HepG2 (cell line): ENCODE measurements around the gene P2RY6. TPM values are rescaled to one million over a fixed set of nuclear protein-coding genes. Genes with fewer than 3 reads are reported as not detected.

ENCODE experiments used
- ATAC-seq: fragments of 200-7000 bp; cut with Tn5 transposase; 3 replicates; pipeline ENCODE4 v1.9.1; 2020; ENCODE audit warnings: mild to moderate bottlenecking, moderate library complexity
- BruUV-seq: library from RNA; stranded (reverse); fragments of 400-500 nt; replicated peaks from 2 replicates; lab custom pipeline; 2021; lab: Mats Ljungman, UMichigan
- CTCF ChIA-PET: fragments of 300-600 bp; formaldehyde crosslinking; extraction: SDS; loops from one replicate; lab custom pipeline; 2021; ENCODE audit warnings: low total read pairs, inconsistent platforms, low intra/inter-chr PET ratio; lab: Yijun Ruan, JAX
- POLR2A ChIA-PET: fragments of 350-600 bp; sonication (Branson Sonifier 250); formaldehyde crosslinking; loops from one replicate; lab custom pipeline; 2020; ENCODE audit warnings: antibody characterized with exemption, inconsistent platforms; lab: Yijun Ruan, JAX
- DNase-seq: peaks from one replicate; pipeline ENCODE4 v3.0.0-alpha.2; 2015; ENCODE audit warnings: low spot score
- FAIRE-seq: peaks from 3 replicates; lab custom pipeline; 2011; peaks lifted over from hg19 to GRCh38; lab: Jason Lieb, UNC
- H2AFZ ChIP-seq: one replicate; pipeline ENCODE4 v1.6.1; 2011; ENCODE audit warnings: low read length, inconsistent platforms
- H3K27ac ChIP-seq: fragments of 300-600 bp; 3 replicates; pipeline ENCODE4 v1.8.0; 2011; ENCODE audit warnings: mixed run types, mild to moderate bottlenecking, mixed read lengths, low read length, inconsistent platforms; ENCODE audit not compliant: insufficient read depth; ENCODE audit errors: extremely low read length
- H3K27me3 ChIP-seq, 2 experiments: fragments of 200-600 bp in 1 of 2; 2 replicates in 1 of 2; 3 replicates in 1 of 2; pipeline versions ENCODE4 v1.6.0 to v1.8.0; 2011; ENCODE audit warnings: low read length in 2 of 2, mild to moderate bottlenecking in 2 of 2, moderate library complexity in 2 of 2, inconsistent platforms in 1 of 2; ENCODE audit not compliant: insufficient read depth in 2 of 2, control insufficient read depth in 1 of 2
- H3K36me3 ChIP-seq, 2 experiments: fragments of 200-600 bp in 1 of 2; replicated peaks in 1 of 2; 2 replicates in 1 of 2; 3 replicates in 1 of 2; pipeline versions ENCODE4 v1.5.1 to v1.8.0; 2011; ENCODE audit warnings: low read length in 2 of 2, inconsistent platforms in 1 of 2; ENCODE audit not compliant: insufficient read depth in 2 of 2, control insufficient read depth in 1 of 2
- H3K4me1 ChIP-seq: 2 replicates; pipeline ENCODE4 v1.5.1; 2012; ENCODE audit warnings: low read length, inconsistent platforms; ENCODE audit not compliant: insufficient read depth
- H3K4me2 ChIP-seq: 2 replicates; pipeline ENCODE4 v1.6.0; 2011; ENCODE audit warnings: low read depth, low read length, inconsistent platforms
- H3K4me3 ChIP-seq, 3 experiments: fragments of 200-600 bp in 1 of 3; sonication (generic), shearing (Covaris generic) in 1 of 3; replicated peaks in 1 of 3; 2 replicates each; pipeline ENCODE4 v1.5.1; 2011 to 2016; ENCODE audit warnings: low read length in 3 of 3, inconsistent platforms in 2 of 3, low read depth in 2 of 3, mild to moderate bottlenecking in 2 of 3, control low read depth in 1 of 3, mixed read lengths in 1 of 3; ENCODE audit not compliant: insufficient read depth in 1 of 3
- H3K79me2 ChIP-seq: one replicate; pipeline ENCODE4 v1.6.1; 2011; ENCODE audit warnings: low read length, inconsistent platforms; ENCODE audit not compliant: insufficient read depth
- H3K9ac ChIP-seq: 2 replicates; pipeline ENCODE4 v1.6.0; 2011; ENCODE audit warnings: mild to moderate bottlenecking, low read depth, low read length, inconsistent platforms; ENCODE audit not compliant: insufficient read depth
- H3K9me3 ChIP-seq: 2 replicates; pipeline ENCODE4 v1.5.1; 2012; ENCODE audit warnings: mild to moderate bottlenecking, low read length
- H4K20me1 ChIP-seq: 2 replicates; pipeline ENCODE4 v1.6.0; 2011; ENCODE audit warnings: inconsistent platforms, mild to moderate bottlenecking, low read length, moderate library complexity; ENCODE audit not compliant: insufficient read depth
- DNMT1 ChIP-seq: sonication (generic); formaldehyde crosslinking; IDR thresholded peaks from 2 replicates; pipeline ENCODE4 v1.5.1; 2020; ENCODE audit warnings: mild to moderate bottlenecking, missing genetic modification reagents
- RBFOX2 ChIP-seq: fragments of 200-400 bp; formaldehyde crosslinking; IDR thresholded peaks from 2 replicates; pipeline ENCODE4 v1.6.1; 2017; ENCODE audit warnings: low read depth, mild to moderate bottlenecking, low read length
- STAT5B ChIP-seq: sonication (generic); formaldehyde crosslinking; IDR thresholded peaks from 2 replicates; pipeline ENCODE4 v1.4.0; 2020; ENCODE audit warnings: missing genetic modification reagents
- ZC3H13 ChIP-seq: sonication (generic); formaldehyde crosslinking; IDR thresholded peaks from 2 replicates; pipeline ENCODE4 v1.8.1; 2023; ENCODE audit warnings: mild to moderate bottlenecking, missing genetic modification reagents, moderate library complexity
- ZNF34 ChIP-seq: sonication (generic); formaldehyde crosslinking; IDR thresholded peaks from 2 replicates; pipeline ENCODE4 v1.4.0; 2020; ENCODE audit warnings: mild to moderate bottlenecking, missing genetic modification reagents, borderline replicate concordance
- ZNF562 ChIP-seq: sonication (generic); formaldehyde crosslinking; IDR thresholded peaks from 2 replicates; pipeline ENCODE4 v1.8.0; 2022; ENCODE audit warnings: missing genetic modification reagents, borderline replicate concordance
- ZNF616 ChIP-seq: sonication (generic); formaldehyde crosslinking; IDR thresholded peaks from 2 replicates; pipeline ENCODE4 v1.5.0; 2020; ENCODE audit warnings: low read depth, mild to moderate bottlenecking, missing genetic modification reagents
- ZNF687 ChIP-seq: sonication (generic); formaldehyde crosslinking; IDR thresholded peaks from 2 replicates; pipeline ENCODE4 v1.5.1; 2020; ENCODE audit warnings: mild to moderate bottlenecking, missing genetic modification reagents, moderate library complexity
- ZNF768 ChIP-seq: sonication (generic); formaldehyde crosslinking; IDR thresholded peaks from 2 replicates; pipeline ENCODE4 v1.4.0; 2020; ENCODE audit warnings: missing genetic modification reagents
- WGBS: methylation state at CpG from one replicate; pipeline ENCODE4 v1.1.6; 2017; ENCODE audit warnings: low lambda C conversion rate; 5-methylcytosine and 5-hydroxymethylcytosine counted together
- in situ Hi-C: cut with HindIII; loops from 2 replicates; pipeline ENCODE4 v1.10.0; 2017; ENCODE audit warnings: low pct_unique_long_range_greater_than_20kb; ENCODE audit not compliant: extremely low pct_ligation_motif_present
- intact Hi-C: fragments of 100-400 bp; cut with micrococcal nuclease; formaldehyde crosslinking; loops from one replicate; pipeline ENCODE4 v1.10.0; 2022; ENCODE audit not compliant: unreplicated experiment
- polyA plus RNA-seq, 8 experiments: library from polyadenylated mRNA; depleted of rRNA in 3 of 8; stranded (reverse) in 7 of 8; unstranded in 1 of 8; fragments of >200 nt; fragmentation: Illumina TruSeq in 4 of 8; extraction: Trizol in 4 of 8; gene quantifications; 2 replicates each; pipeline versions ENCODE4 v1.2.1 to v1.2.3, GENCODE V29; 2011 to 2016; ENCODE audit warnings: low read depth in 4 of 8, missing spikeins in 1 of 8, mixed read lengths in 1 of 8; ENCODE audit not compliant: insufficient read depth in 1 of 8
- total RNA-seq, 5 experiments: library from RNA; depleted of rRNA; stranded (reverse); fragments of >200 nt; fragmentation: Illumina TruSeq; extraction: Trizol; gene quantifications; 2 replicates each; pipeline ENCODE4 v1.2.3, GENCODE V29; 2016; ENCODE audit warnings: low read depth in 1 of 5
- TF ChIP-seq, protein P1 (sequence below): sonication (generic); formaldehyde crosslinking; IDR thresholded peaks from 2 replicates; pipeline ENCODE4 v1.4.0; 2020; ENCODE audit warnings: mild to moderate bottlenecking, missing genetic modification reagents
- TF ChIP-seq, protein P2 (sequence below): sonication (generic); formaldehyde crosslinking; IDR thresholded peaks from 2 replicates; pipeline ENCODE4 v1.5.0; 2020; ENCODE audit warnings: missing genetic modification reagents

The P2RY6 gene
- total and polyA plus RNA-seq, 2 of the 13 experiments (the other 11 are each of a cell fraction or from before 2014, with no cell fraction given): 0.09 to 0.29 TPM

- in situ Hi-C loops (no loop called here), intact Hi-C loops (no loop called here)
- no peaks in the 10 kb centered on the region for H3K9me3 ChIP-seq
- H3K4me3 ChIP-seq: peak overlapping the region in 2 of 3 experiments; percentile 27 to 58; a peak in 2 of 6 replicates
- FAIRE-seq: no peak
- peak overlapping the region; percentile 84 for H3K4me2 ChIP-seq
- H2AFZ ChIP-seq: no peak overlapping the region
- ChIA-PET CTCF (no interaction called here), POLR2A (interaction anchor here (6.2 kb wide), 1 partner anchor 13 kb away, joined by 35 read pairs; no protein-coding TSS in a partner anchor)
- ATAC-seq: no peak
- DNase-seq: no peak
- H3K27me3 ChIP-seq: no peaks in the 10 kb centered on the region; a peak in 1 of 5 replicates
- H3K4me1 ChIP-seq: peaks cover 79% of the 10 kb centered on the region
- peaks cover 61% of the 10 kb centered on the region for H3K79me2 ChIP-seq
- 94% methylated on average over 13 of the region's 18 CpGs for WGBS
- peak overlapping the region; percentile 60 for H3K9ac ChIP-seq
- peaks cover 26% of the 10 kb centered on the region for H4K20me1 ChIP-seq
- peaks cover 1 to 3% of the 10 kb centered on the region in 2 experiments; a peak in 2 of 5 replicates for H3K36me3 ChIP-seq
- no TSS peak for BruUV-seq
- no peak overlapping the region for H3K27ac ChIP-seq
- TF ChIP-seq ZNF768 (CRISPR knock-in tag) (no peak), RBFOX2 (peak; percentile 58; the same call in 1 of the 2 replicates), ZNF34 (CRISPR knock-in tag) (no peak), DNMT1 (CRISPR knock-in tag) (no peak), ZNF687 (CRISPR knock-in tag) (0 out of 2 replicates have a peak, but pooled peaks have one; percentile 37), ZNF562 (no peak), ZNF616 (CRISPR knock-in tag) (no peak), ZC3H13 (CRISPR knock-in tag) (peak; percentile 89), STAT5B (no peak)
- TF ChIP-seq, protein P1, sequence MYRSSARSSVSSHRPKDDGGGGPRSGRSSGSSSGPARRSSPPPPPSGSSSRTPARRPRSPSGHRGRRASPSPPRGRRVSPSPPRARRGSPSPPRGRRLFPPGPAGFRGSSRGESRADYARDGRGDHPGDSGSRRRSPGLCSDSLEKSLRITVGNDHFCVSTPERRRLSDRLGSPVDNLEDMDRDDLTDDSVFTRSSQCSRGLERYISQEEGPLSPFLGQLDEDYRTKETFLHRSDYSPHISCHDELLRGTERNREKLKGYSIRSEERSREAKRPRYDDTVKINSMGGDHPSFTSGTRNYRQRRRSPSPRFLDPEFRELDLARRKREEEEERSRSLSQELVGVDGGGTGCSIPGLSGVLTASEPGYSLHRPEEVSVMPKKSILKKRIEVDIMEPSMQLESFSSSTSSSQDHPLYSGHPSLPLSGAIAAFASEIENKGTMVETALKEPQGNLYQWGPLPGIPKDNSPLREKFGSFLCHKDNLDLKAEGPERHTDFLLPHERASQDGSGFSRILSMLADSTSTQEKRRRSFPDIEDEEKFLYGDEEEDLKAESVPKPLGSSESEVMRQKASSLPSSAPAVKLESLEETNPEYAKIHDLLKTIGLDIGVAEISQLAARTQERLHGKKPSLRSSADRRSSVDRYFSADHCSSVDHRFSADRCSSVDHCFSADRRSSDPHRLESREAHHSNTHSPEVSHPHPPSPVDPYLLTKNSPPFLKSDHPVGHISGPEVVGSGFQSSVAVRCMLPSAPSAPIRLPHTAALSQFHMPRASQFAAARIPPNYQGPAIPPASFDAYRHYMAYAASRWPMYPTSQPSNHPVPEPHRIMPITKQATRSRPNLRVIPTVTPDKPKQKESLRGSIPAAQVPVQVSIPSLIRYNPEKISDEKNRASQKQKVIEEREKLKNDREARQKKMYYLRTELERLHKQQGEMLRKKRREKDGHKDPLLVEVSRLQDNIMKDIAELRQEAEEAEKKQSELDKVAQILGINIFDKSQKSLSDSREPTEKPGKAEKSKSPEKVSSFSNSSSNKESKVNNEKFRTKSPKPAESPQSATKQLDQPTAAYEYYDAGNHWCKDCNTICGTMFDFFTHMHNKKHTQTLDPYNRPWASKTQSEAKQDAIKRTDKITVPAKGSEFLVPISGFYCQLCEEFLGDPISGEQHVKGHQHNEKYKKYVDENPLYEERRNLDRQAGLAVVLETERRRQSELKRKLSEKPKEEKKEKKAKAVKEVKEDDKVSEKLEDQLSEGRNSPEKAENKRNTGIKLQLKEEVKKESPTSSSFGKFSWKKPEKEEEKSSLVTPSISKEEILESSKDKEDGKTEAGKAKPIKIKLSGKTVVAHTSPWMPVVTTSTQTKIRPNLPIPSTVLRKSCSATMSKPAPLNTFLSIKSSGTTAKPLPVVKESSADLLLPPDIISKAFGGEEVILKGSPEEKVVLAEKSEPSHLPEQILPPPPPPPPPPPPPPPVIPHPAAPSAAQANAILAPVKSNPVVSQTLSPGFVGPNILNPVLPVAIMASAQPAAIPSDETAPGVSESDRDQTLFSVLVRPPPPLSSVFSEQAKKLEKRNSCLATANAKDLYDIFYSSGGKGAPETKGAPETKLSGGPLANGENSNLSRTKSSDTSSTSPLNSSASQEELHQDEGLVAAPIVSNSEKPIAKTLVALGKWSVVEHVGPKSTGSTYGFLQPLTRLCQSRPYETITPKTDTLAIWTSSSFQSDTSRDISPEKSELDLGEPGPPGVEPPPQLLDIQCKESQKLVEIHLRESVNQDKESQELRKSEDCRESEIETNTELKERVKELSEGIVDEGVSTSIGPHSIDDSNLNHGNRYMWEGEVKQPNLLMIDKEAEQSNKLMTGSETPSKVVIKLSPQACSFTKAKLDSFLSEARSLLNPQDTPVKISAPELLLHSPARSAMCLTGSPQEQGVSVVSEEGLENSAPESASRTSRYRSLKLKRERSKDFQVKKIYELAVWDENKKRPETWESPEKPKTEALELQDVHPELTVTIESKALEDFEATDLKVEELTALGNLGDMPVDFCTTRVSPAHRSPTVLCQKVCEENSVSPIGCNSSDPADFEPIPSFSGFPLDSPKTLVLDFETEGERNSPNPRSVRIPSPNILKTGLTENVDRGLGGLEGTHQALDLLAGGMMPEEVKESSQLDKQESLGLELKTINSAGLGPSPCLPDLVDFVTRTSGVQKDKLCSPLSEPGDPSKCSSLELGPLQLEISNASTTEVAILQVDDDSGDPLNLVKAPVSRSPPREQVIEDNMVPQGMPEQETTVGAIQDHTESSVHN (CRISPR knock-in tag): no peak
- TF ChIP-seq, protein P2, sequence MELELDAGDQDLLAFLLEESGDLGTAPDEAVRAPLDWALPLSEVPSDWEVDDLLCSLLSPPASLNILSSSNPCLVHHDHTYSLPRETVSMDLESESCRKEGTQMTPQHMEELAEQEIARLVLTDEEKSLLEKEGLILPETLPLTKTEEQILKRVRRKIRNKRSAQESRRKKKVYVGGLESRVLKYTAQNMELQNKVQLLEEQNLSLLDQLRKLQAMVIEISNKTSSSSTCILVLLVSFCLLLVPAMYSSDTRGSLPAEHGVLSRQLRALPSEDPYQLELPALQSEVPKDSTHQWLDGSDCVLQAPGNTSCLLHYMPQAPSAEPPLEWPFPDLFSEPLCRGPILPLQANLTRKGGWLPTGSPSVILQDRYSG (CRISPR knock-in tag): no peak
Measured at GRCh38 chr11:73311394-73311869, 39.3 kb downstream of the P2RY6 start.
